Activated CD8-positive, alpha-beta T cell treated with anti-CD3 and anti-CD28 coated beads for 36 hours (primary cell): ENCODE data around the gene PANK4. TPM values are rescaled to one million over a fixed set of nuclear protein-coding genes. Genes with fewer than 3 reads are reported as not detected.

Experiments
- ATAC-seq: fragments of 200-7000 bp; cut with Tn5 transposase; one replicate; pipeline ENCODE4 v1.10.0; 2021; ENCODE audit warnings: mild to moderate bottlenecking, moderate library complexity
- CTCF ChIA-PET: fragments of 350-600 bp; sonication (Branson Sonifier 250); formaldehyde crosslinking; loops from one replicate; lab custom pipeline; 2021; ENCODE audit warnings: antibody characterized with exemption; lab: Charles Lee
- POLR2A ChIA-PET: fragments of 350-600 bp; sonication (Branson Sonifier 250); formaldehyde crosslinking; loops from one replicate; lab custom pipeline; 2021; ENCODE audit warnings: antibody characterized with exemption; lab: Charles Lee
- DNase-seq: peaks from one replicate; pipeline ENCODE4 v3.0.0-alpha.2; 2020
- H3K27ac Mint-ChIP-seq: one replicate; pipeline ENCODE4 v1.8.0; 2021; ENCODE audit warnings: mild to moderate bottlenecking, mixed read lengths
- H3K27me3 Mint-ChIP-seq: one replicate; pipeline ENCODE4 v1.8.0; 2021; ENCODE audit warnings: mixed read lengths
- H3K36me3 Mint-ChIP-seq: one replicate; pipeline ENCODE4 v1.8.0; 2021; ENCODE audit warnings: low read depth, mixed read lengths
- H3K4me1 Mint-ChIP-seq: one replicate; pipeline ENCODE4 v1.8.0; 2021; ENCODE audit warnings: low read depth, mixed read lengths
- H3K4me3 Mint-ChIP-seq: one replicate; pipeline ENCODE4 v1.8.0; 2021; ENCODE audit warnings: mild to moderate bottlenecking, moderate library complexity, mixed read lengths
- H3K9me3 Mint-ChIP-seq: one replicate; pipeline ENCODE4 v1.8.0; 2021; ENCODE audit warnings: mixed read lengths
- intact Hi-C: fragments of 100-400 bp; cut with micrococcal nuclease; formaldehyde crosslinking; loops from one replicate; pipeline ENCODE4 v1.10.0; 2022
- total RNA-seq, 2 experiments: library from RNA; stranded (reverse); gene quantifications; one replicate each; pipeline ENCODE4 v1.2.3, GENCODE V29; 2021
- TF ChIP-seq, protein P1 (sequence below): fragments of 200-600 bp; IDR thresholded peaks from one replicate; pipeline ENCODE4 v1.8.0; 2022; ENCODE audit warnings: antibody characterized with exemption, mild to moderate bottlenecking

Gene PANK4
- total RNA-seq, 2 experiments from 2014 or later, result 39.0 to 40.6 TPM

DNA sequence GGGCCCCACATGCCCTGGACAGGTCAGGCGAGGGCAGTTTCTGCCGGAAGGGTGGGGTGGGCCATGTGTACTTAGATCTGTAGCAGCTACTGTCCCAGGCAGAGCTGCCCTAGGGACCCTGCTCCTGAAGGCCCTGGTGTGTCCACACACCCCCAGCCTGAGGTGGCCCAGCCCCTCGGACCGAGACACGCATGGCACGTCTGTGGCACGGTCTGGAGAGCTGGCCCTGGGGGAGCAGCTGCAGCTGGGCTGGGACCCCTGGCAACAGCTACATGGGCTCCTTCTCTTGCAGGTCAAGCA is 24.6 kb downstream of the PANK4 start:
- no peaks in the 10 kb centered on the region for H3K36me3 Mint-ChIP-seq
- H3K4me3 Mint-ChIP-seq, result no peak overlapping the region
- DNase-seq (no peak), ATAC-seq (no peak)
- CTCF ChIA-PET, result no interaction called here
- H3K27ac Mint-ChIP-seq, result no peak overlapping the region
- POLR2A ChIA-PET, result interaction anchor here (1.5 to 1.6 kb wide), 2 partner anchors 8 to 54 kb away, joined by 3 read pairs; partner anchors contain the start of gene TNFRSF14
- TF ChIP-seq, protein P1, sequence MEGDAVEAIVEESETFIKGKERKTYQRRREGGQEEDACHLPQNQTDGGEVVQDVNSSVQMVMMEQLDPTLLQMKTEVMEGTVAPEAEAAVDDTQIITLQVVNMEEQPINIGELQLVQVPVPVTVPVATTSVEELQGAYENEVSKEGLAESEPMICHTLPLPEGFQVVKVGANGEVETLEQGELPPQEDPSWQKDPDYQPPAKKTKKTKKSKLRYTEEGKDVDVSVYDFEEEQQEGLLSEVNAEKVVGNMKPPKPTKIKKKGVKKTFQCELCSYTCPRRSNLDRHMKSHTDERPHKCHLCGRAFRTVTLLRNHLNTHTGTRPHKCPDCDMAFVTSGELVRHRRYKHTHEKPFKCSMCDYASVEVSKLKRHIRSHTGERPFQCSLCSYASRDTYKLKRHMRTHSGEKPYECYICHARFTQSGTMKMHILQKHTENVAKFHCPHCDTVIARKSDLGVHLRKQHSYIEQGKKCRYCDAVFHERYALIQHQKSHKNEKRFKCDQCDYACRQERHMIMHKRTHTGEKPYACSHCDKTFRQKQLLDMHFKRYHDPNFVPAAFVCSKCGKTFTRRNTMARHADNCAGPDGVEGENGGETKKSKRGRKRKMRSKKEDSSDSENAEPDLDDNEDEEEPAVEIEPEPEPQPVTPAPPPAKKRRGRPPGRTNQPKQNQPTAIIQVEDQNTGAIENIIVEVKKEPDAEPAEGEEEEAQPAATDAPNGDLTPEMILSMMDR, result no peak
- H3K4me1 Mint-ChIP-seq, result peaks cover 21% of the 10 kb centered on the region
- H3K9me3 Mint-ChIP-seq, result no peaks in the 10 kb centered on the region
- H3K27me3 Mint-ChIP-seq, result no peaks in the 10 kb centered on the region
- intact Hi-C loops, result no loop called here

DNA sequence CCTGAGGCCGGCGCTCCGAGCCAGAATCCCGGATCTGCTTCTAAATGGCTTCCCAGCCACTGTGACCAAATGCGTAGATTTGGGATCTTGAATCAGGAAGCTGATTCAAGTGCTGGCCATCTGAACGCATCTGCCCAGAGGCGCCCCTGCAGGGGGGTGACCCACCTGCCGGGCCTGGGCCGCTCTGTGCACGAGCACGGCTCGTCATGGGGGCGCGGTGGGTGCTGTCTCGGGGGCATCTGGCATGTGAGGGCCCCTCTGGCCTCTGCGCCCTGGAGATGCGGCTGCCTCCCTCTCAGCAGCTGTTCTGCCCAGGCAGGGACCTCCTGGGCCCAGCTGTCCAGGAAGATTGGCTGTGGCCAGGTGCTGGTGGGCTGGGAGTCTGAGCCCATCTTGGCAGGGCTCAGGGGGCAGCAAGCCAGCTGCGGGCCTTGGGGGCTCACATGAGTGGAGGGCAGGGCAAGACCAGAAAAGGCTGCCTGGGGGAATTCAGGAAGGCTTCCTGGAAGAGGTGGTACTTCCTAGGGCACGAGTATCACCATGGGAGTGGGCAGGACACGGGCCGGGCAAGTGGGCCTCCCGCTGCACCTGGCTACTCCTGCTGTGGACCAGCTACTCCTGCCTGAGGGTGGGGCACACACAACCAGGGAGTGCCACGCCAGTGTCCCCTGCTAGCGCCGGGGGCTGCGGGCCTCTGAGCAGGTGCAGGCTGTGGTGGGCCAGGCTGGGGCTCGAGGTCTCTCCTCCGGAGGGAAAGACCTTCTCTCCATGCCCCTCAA is 25.2 kb downstream of the PANK4 start:
- ChIA-PET CTCF (no interaction called here), POLR2A (interaction anchor here (1.6 kb wide), 1 partner anchor 55 kb away, joined by 3 read pairs; the partner anchor contains the start of gene TNFRSF14)
- DNase-seq, result no peak
- Mint-ChIP-seq H3K9me3 (no peaks in the 10 kb centered on the region), H3K36me3 (no peaks in the 10 kb centered on the region), H3K27me3 (no peaks in the 10 kb centered on the region), H3K4me1 (peaks cover 26% of the 10 kb centered on the region), H3K4me3 (no peak overlapping the region), H3K27ac (no peak overlapping the region)
- ATAC-seq, result no peak
- TF ChIP-seq, protein P1, result no peak
- intact Hi-C loops, result no loop called here

- Mint-ChIP-seq H3K4me1 (peaks cover 29% of the 10 kb centered on the region), H3K27me3 (no peaks in the 10 kb centered on the region), H3K4me3 (no peak overlapping the region), H3K9me3 (no peaks in the 10 kb centered on the region), H3K36me3 (no peaks in the 10 kb centered on the region), H3K27ac (peak overlapping the region; percentile 76)
- ChIA-PET POLR2A (no interaction called here), CTCF (no interaction called here)
- DNase-seq (peak; percentile 49), ATAC-seq (peak; percentile 67)
- intact Hi-C loops, result no loop called here
- TF ChIP-seq, protein P1, result no peak
Observed at GRCh38 chr1:2499986-2500596, 26.3 kb downstream of the PANK4 start.

DNA sequence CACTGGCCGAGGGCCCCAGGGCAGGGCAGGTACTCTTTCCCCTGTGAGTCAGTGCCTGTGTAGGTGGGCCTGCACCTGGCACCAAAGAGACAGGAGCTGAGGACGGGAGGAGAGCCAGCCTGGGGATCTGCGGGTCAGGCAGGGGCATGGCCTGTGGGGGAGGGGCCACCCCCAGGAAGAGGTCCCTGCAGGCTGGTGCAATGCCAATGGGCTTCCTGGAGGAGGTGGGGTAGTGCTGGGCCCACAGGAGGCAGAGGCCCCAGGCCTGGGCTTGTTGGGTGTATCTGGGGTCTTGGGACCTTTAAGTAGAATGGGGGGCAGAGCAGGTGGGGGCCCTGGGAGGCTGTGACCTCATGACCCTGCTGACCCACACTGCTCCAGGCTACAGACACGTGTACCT is 27.1 kb downstream of the PANK4 start:
- Mint-ChIP-seq H3K36me3 (no peaks in the 10 kb centered on the region), H3K27ac (peak overlapping the region; percentile 76), H3K9me3 (no peaks in the 10 kb centered on the region), H3K4me3 (no peak overlapping the region), H3K4me1 (peaks cover 32% of the 10 kb centered on the region), H3K27me3 (no peaks in the 10 kb centered on the region)
- DNase-seq (no peak), ATAC-seq (peak; percentile 11)
- CTCF ChIA-PET, result no interaction called here
- intact Hi-C loops, result no loop called here
- TF ChIP-seq, protein P1, result no peak
- POLR2A ChIA-PET, result no interaction called here

GRCh38 chr1:2498648-2499047 is 27.7 kb downstream of the PANK4 start:
- DNase-seq, result no peak
- CTCF ChIA-PET, result interaction anchor here (1.1 kb wide), 1 partner anchor 324 kb away, joined by 3 read pairs; no protein-coding TSS in a partner anchor
- ATAC-seq, result no peak
- POLR2A ChIA-PET, result no interaction called here
- no peaks in the 10 kb centered on the region for H3K9me3 Mint-ChIP-seq
- no peaks in the 10 kb centered on the region for H3K36me3 Mint-ChIP-seq
- intact Hi-C loops, result no loop called here
- no peak overlapping the region for H3K27ac Mint-ChIP-seq
- no peak overlapping the region for H3K4me3 Mint-ChIP-seq
- TF ChIP-seq, protein P1, result no peak
- no peaks in the 10 kb centered on the region for H3K27me3 Mint-ChIP-seq
- H3K4me1 Mint-ChIP-seq, result peaks cover 38% of the 10 kb centered on the region
